ENCODE results near the gene HTR5A. TPM values are rescaled to one million over a fixed set of nuclear protein-coding genes. Genes with fewer than 3 reads are reported as not detected.

Gene HTR5A
- total and polyA plus RNA-seq, 9 donors, result not detected

DNA sequence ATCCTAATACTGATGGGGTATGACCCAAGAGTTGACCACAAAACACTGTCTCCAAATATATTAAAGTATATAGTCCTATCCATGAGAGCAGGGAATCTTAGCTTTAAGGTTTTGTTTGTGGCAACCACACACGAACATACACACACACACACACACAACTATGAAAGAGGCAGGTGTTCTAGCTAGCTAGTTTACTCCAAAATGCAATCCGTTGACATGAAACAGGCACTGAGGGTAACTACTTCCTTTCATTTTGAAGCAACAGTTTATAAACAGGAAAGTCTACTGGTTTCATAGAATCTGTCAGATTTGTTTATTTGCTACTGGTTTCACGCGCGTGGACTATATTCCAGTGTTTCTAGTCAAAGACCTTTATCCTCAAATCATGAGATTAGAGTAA lies 14.8 kb downstream of the HTR5A start:
- no peak overlapping the region for H3K27ac ChIP-seq
- no peaks in the 10 kb centered on the region for H3K4me1 ChIP-seq (ENCODE audit: insufficient read depth)
- no peaks in the 10 kb centered on the region for H3K36me3 ChIP-seq
- no peak overlapping the region for H3K4me3 ChIP-seq
- TF ChIP-seq POLR2A (IDR thresholded peaks at IDR 0.05) (no peak), EP300 (IDR thresholded peaks at IDR 0.05) (no peak), CTCF (IDR thresholded peaks at IDR 0.05) (no peak)
- no peaks in the 10 kb centered on the region for H3K27me3 ChIP-seq
- intact Hi-C loops (cut with DNase I), result no loop called here
- DNase-seq, result no peak
- WGBS, 3 donors, result 76 to 85% (median 81%) methylated on average over 5 of the region's 5 CpGs
- no peaks in the 10 kb centered on the region for H3K9me3 ChIP-seq

DNA sequence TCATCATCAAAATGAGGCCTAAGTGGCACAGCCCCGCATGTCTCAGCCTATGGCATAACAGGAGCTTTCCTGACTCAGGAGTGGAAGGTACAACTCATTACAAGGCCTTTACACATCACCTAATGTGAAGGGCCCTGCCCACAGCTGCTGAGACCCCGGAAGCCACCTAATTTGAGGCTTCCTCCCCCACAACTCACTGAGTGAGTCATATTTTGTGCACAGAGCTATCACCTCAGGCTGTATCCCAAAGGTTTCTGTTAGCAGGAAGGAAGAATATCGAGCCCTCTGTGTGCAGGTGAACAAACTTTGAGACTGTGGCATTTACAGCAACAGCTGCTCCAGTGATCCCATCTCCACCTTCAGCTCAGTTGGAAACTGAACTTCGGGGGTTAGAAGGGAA lies 20.6 kb downstream of the HTR5A start:
- H3K27me3 ChIP-seq, result no peaks in the 10 kb centered on the region
- no peaks in the 10 kb centered on the region for H3K9me3 ChIP-seq
- 55 to 61% (median 61%) methylated on average over 4 of the region's 4 CpGs for WGBS, 3 donors
- intact Hi-C loops (cut with DNase I), result no loop called here
- no peaks in the 10 kb centered on the region for H3K4me1 ChIP-seq (ENCODE audit: insufficient read depth)
- DNase-seq, result no peak
- no peak overlapping the region for H3K27ac ChIP-seq
- H3K4me3 ChIP-seq, result no peak overlapping the region
- no peak for TF ChIP-seq POLR2A (IDR thresholded peaks at IDR 0.05)
- no peak for TF ChIP-seq CTCF (IDR thresholded peaks at IDR 0.05)
- TF ChIP-seq EP300 (IDR thresholded peaks at IDR 0.05), result no peak
- no peaks in the 10 kb centered on the region for H3K36me3 ChIP-seq

DNA sequence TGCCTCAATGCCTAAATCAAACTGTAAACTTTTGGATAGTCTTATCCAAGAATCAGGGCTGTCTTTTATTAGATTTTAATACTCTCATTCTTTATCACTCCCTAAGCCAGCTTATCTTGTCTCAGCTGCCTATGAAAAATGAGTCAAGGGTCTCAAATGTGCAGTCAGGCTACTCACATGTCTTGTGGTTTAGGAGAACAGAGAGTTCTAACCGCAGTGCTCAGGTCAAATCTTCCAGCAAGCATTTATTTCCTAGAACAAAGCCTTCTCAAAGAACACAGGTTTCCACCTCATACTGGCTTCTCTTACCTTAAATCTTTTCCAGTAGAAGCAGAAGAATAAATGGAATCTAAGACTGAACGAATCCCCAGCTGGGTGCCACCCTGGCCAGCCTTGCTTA lies 23.5 kb downstream of the HTR5A start:
- Histone ChIP-seq H3K27ac (no peak overlapping the region), H3K36me3 (no peaks in the 10 kb centered on the region), H3K4me1 (ENCODE audit: insufficient read depth) (no peaks in the 10 kb centered on the region), H3K9me3 (peaks cover 0 to 3% of the 10 kb centered on the region in 2 donors), H3K27me3 (no peaks in the 10 kb centered on the region), H3K4me3 (no peak overlapping the region)
- TF ChIP-seq EP300 (IDR thresholded peaks at IDR 0.05), result no peak
- TF ChIP-seq CTCF (IDR thresholded peaks at IDR 0.05), result no peak
- no peak for TF ChIP-seq POLR2A (IDR thresholded peaks at IDR 0.05)
- WGBS, 3 donors, result 65 to 72% (median 71%) methylated on average over 2 of the region's 2 CpGs
- intact Hi-C loops (cut with DNase I), result no loop called here
- DNase-seq, result no peak

- no peaks in the 10 kb centered on the region for H3K36me3 ChIP-seq
- no peaks in the 10 kb centered on the region for H3K4me1 ChIP-seq (ENCODE audit: insufficient read depth)
- no peak overlapping the region for H3K27ac ChIP-seq
- DNase-seq, result no peak
- H3K27me3 ChIP-seq, result no peaks in the 10 kb centered on the region
- intact Hi-C loops (cut with DNase I), result no loop called here
- peaks cover 0 to 4% of the 10 kb centered on the region in 2 donors for H3K9me3 ChIP-seq
- 64 to 78% (median 73%) methylated on average over 6 of the region's 6 CpGs for WGBS, 3 donors
- H3K4me3 ChIP-seq, result no peak overlapping the region
- TF ChIP-seq POLR2A (IDR thresholded peaks at IDR 0.05) (no peak), CTCF (IDR thresholded peaks at IDR 0.05) (no peak), EP300 (IDR thresholded peaks at IDR 0.05) (no peak)
Measured at GRCh38 chr7:155094636-155095135, 24.6 kb downstream of the HTR5A start.
